GM13977 (cell line): ENCODE data around the gene SUSD4.

Experiments
- DNase-seq: peaks from one replicate; pipeline ENCODE4 v3.0.0; 2012; ENCODE audit warnings: low spot score
- in situ Hi-C: fragments of 300-500 bp; cut with MboI; formaldehyde crosslinking; loops from one replicate; pipeline ENCODE4 v1.12.0; 2022; ENCODE audit warnings: low sequenced_read_pairs, low pct_unique_long_range_greater_than_20kb, mixed read lengths, inconsistent platforms; ENCODE audit not compliant: unreplicated experiment
- TF ChIP-seq, protein P1 (sequence below): IDR thresholded peaks from 2 replicates; pipeline ENCODE4 v1.5.1; 2012; ENCODE audit warnings: mild to moderate bottlenecking, control low read depth; ENCODE audit not compliant: insufficient read depth; ENCODE audit errors: extremely low read depth, missing control alignments

Gene SUSD4

DNA sequence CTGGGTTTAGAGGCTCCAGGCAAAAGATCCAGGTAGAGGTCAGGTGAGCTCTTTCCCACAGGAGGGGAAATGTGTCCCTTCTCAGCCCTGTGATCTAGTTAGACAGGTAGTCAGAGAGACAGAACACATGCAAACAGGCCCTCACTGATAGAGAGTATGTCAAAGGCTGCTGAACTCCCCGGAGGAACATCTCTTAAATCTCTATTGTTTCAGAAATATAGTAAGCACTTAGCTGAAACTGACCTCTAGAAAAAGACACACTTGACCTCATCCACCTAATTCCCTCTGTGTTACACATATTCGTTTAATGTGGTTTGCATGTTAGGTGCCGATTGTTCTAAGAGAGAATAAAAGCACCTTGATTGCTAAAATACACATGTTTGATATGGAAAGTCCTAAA is 23.3 kb downstream of the SUSD4 start:
- TF ChIP-seq, protein P1, sequence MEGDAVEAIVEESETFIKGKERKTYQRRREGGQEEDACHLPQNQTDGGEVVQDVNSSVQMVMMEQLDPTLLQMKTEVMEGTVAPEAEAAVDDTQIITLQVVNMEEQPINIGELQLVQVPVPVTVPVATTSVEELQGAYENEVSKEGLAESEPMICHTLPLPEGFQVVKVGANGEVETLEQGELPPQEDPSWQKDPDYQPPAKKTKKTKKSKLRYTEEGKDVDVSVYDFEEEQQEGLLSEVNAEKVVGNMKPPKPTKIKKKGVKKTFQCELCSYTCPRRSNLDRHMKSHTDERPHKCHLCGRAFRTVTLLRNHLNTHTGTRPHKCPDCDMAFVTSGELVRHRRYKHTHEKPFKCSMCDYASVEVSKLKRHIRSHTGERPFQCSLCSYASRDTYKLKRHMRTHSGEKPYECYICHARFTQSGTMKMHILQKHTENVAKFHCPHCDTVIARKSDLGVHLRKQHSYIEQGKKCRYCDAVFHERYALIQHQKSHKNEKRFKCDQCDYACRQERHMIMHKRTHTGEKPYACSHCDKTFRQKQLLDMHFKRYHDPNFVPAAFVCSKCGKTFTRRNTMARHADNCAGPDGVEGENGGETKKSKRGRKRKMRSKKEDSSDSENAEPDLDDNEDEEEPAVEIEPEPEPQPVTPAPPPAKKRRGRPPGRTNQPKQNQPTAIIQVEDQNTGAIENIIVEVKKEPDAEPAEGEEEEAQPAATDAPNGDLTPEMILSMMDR, result no peak
- no peak for DNase-seq
- in situ Hi-C loops, result no loop called here

- TF ChIP-seq, protein P1, result no peak
- no peak for DNase-seq
- in situ Hi-C loops, result no loop called here
Observed at GRCh38 chr1:223339861-223340260, 24.1 kb downstream of the SUSD4 start.

GRCh38 chr1:223338811-223339746 is 24.9 kb downstream of the SUSD4 start:
- in situ Hi-C loops, result no loop called here
- TF ChIP-seq, protein P1, result no peak
- DNase-seq, result no peak

- TF ChIP-seq, protein P1, result no peak
- in situ Hi-C loops, result no loop called here
- no peak for DNase-seq
Observed at GRCh38 chr1:223337174-223337869, 26.7 kb downstream of the SUSD4 start.

DNA sequence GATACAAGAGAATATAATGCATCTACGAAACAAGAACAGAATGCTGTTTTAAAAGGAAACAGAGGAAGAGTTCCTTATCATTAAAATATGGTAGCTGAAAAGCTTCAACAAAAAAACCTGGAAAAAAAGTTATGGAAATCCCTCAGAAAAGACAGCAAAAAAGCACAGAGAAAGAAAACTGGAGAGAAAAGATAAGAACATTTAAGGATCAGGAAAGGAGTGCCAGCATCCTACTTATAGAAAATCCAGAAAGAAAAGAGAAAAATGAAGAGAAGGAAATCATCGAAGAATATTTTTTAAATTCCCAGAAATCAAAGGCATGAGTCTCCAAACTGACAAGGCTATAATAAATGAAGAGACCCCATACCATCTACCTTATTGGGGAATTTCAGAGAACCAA is 29.8 kb downstream of the SUSD4 start:
- in situ Hi-C loops, result no loop called here
- no peak for DNase-seq
- TF ChIP-seq, protein P1, result no peak

GRCh38 chr1:223332997-223333396 is 31.0 kb downstream of the SUSD4 start:
- DNase-seq, result no peak
- in situ Hi-C loops, result no loop called here
- TF ChIP-seq, protein P1, result no peak
